Neuronal stem cell (in vitro differentiated cells): ENCODE measurements around the gene DHRS13.

ENCODE experiments used
- DNase-seq: peaks from one replicate; pipeline ENCODE4 v3.0.0-alpha.2; 2013; ENCODE audit warnings: low spot score
- H2AFZ ChIP-seq: one replicate; pipeline ENCODE4 v1.6.1; 2013; ENCODE audit warnings: mild to moderate bottlenecking, low read length, inconsistent platforms
- H2AK5ac ChIP-seq: 2 replicates; pipeline ENCODE4 v1.6.1; 2013; ENCODE audit warnings: low read depth, mild to moderate bottlenecking, inconsistent platforms, low read length, moderate library complexity, mixed read lengths
- H2BK120ac ChIP-seq: 2 replicates; pipeline ENCODE4 v1.6.1; 2013; ENCODE audit warnings: low read depth, mild to moderate bottlenecking, inconsistent platforms, low read length, moderate library complexity, mixed read lengths
- H2BK12ac ChIP-seq: one replicate; pipeline ENCODE4 v1.6.1; 2013; ENCODE audit warnings: low read length, inconsistent platforms
- H2BK15ac ChIP-seq: 2 replicates; pipeline ENCODE4 v1.6.1; 2013; ENCODE audit warnings: mild to moderate bottlenecking, low read length, inconsistent platforms, mixed read lengths
- H2BK5ac ChIP-seq: one replicate; pipeline ENCODE4 v1.6.1; 2013; ENCODE audit warnings: inconsistent platforms, mild to moderate bottlenecking, low read length, moderate library complexity
- H3K14ac ChIP-seq: one replicate; pipeline ENCODE4 v1.6.1; 2013; ENCODE audit warnings: low read length, inconsistent platforms
- H3K18ac ChIP-seq: 2 replicates; pipeline ENCODE4 v1.6.1; 2013; ENCODE audit warnings: low read length, inconsistent platforms
- H3K23ac ChIP-seq: 2 replicates; pipeline ENCODE4 v1.6.1; 2013; ENCODE audit warnings: low read depth, mild to moderate bottlenecking, mixed read lengths, low read length, inconsistent platforms; ENCODE audit not compliant: poor library complexity
- H3K27ac ChIP-seq: replicated peaks from 3 replicates; pipeline ENCODE4 v1.5.1; 2013; ENCODE audit warnings: low read length, inconsistent platforms
- H3K27me3 ChIP-seq, 3 experiments: 2 replicates each; pipeline ENCODE4 v1.6.1; 2013; ENCODE audit warnings: low read length in 3 of 3, mild to moderate bottlenecking in 2 of 3, inconsistent platforms in 1 of 3, low read depth in 1 of 3, mixed read lengths in 1 of 3, moderate library complexity in 1 of 3; ENCODE audit not compliant: control insufficient read depth in 3 of 3, insufficient read depth in 3 of 3
- H3K36me3 ChIP-seq, 2 donors: replicated peaks in 1 of 2; 2 replicates each; pipeline ENCODE4 v1.6.1; 2013; ENCODE audit warnings: low read length in 2 of 2; ENCODE audit not compliant: control insufficient read depth in 2 of 2, insufficient read depth in 2 of 2
- H3K4ac ChIP-seq: 2 replicates; pipeline ENCODE4 v1.6.1; 2013; ENCODE audit warnings: inconsistent platforms, mild to moderate bottlenecking, low read length, moderate library complexity
- H3K4me1 ChIP-seq, 2 donors: 1 replicate in 1 of 2; 2 replicates in 1 of 2; pipeline ENCODE4 v1.6.1; 2013; ENCODE audit warnings: low read length in 2 of 2, low read depth in 1 of 2; ENCODE audit not compliant: control insufficient read depth in 2 of 2, insufficient read depth in 1 of 2
- H3K4me2 ChIP-seq: one replicate; pipeline ENCODE4 v1.6.1; 2013; ENCODE audit warnings: mild to moderate bottlenecking, low read length, inconsistent platforms; ENCODE audit not compliant: insufficient read depth, poor library complexity, severe bottlenecking
- H3K4me3 ChIP-seq, 2 donors: 2 replicates each; pipeline ENCODE4 v1.5.1; 2013; ENCODE audit warnings: low read length in 2 of 2, mild to moderate bottlenecking in 2 of 2, inconsistent platforms in 1 of 2, moderate library complexity in 1 of 2
- H3K79me1 ChIP-seq: one replicate; pipeline ENCODE4 v1.6.1; 2013; ENCODE audit warnings: low read depth, mild to moderate bottlenecking, inconsistent platforms, low read length, moderate library complexity
- H3K9ac ChIP-seq: one replicate; pipeline ENCODE4 v1.6.1; 2013; ENCODE audit warnings: mild to moderate bottlenecking, low read depth, low read length, inconsistent platforms; ENCODE audit not compliant: poor library complexity
- H3K9me3 ChIP-seq, 2 donors: replicated peaks in 1 of 2; 2 replicates each; pipeline versions ENCODE3 to v1.6.1; 2013; ENCODE audit warnings: low read length in 2 of 2, mild to moderate bottlenecking in 2 of 2, inconsistent platforms in 1 of 2, low read depth in 1 of 2, mixed read lengths in 1 of 2, moderate library complexity in 1 of 2; ENCODE audit not compliant: control insufficient read depth in 2 of 2, insufficient read depth in 1 of 2
- H4K8ac ChIP-seq: one replicate; pipeline ENCODE4 v1.6.1; 2013; ENCODE audit warnings: low read depth, mild to moderate bottlenecking, inconsistent platforms, low read length, moderate library complexity
- H4K91ac ChIP-seq: one replicate; pipeline ENCODE4 v1.6.1; 2013; ENCODE audit warnings: low read length, low read depth, mild to moderate bottlenecking, inconsistent platforms; ENCODE audit not compliant: poor library complexity
- WGBS, 2 donors: extraction: QIAGEN DNeasy Blood & Tissue Kit; methylation state at CpG; one replicate each; pipeline ENCODE4 v1.1.7; 2013; ENCODE audit warnings: missing lambda C conversion rate in 2 of 2, mixed read lengths in 1 of 2; ENCODE audit not compliant: insufficient read length in 2 of 2, insufficient replicate concordance in 1 of 2; ENCODE audit errors: extremely low coverage in 2 of 2; 5-methylcytosine and 5-hydroxymethylcytosine counted together

The DHRS13 gene

DNA sequence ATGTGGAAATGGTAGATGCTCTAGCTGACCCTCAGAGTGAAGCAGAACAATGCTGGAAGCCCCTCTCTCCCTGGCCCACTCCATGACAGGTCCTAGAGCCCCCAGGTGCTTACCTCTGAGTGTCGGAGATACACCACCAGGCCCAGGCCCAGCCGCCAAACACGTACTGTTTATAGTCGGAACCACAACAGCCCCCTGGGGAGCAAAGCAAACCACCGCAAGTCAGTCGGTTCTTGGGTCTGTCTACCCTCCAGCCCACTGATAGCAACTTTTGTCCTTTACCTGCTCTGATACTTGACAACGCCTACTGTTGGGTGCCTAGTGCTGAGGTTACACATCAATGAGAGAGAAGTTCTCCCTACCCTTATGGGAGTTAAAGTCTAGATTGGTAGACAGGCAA is 14.0 kb downstream of the DHRS13 start:
- H3K27ac ChIP-seq = no peak overlapping the region
- no peak overlapping the region for H3K14ac ChIP-seq
- H3K9ac ChIP-seq = no peak overlapping the region
- H3K23ac ChIP-seq = no peak overlapping the region
- no peak overlapping the region for H3K18ac ChIP-seq
- no peak for DNase-seq
- H4K91ac ChIP-seq = no peak overlapping the region
- H2BK15ac ChIP-seq = no peak overlapping the region
- H3K9me3 ChIP-seq = no peaks in the 10 kb centered on the region
- H2BK5ac ChIP-seq = no peak overlapping the region
- H3K4me1 ChIP-seq = peaks cover 0 to 18% of the 10 kb centered on the region in 2 donors
- no peak overlapping the region for H2BK120ac ChIP-seq
- no peak overlapping the region for H2AK5ac ChIP-seq
- no peak overlapping the region for H2AFZ ChIP-seq
- no peak overlapping the region for H3K4me2 ChIP-seq
- WGBS, 2 donors = no CpG with 5 or more reads among the region's 7 CpGs
- no peak overlapping the region for H3K4ac ChIP-seq
- H4K8ac ChIP-seq = no peak overlapping the region
- H3K4me3 ChIP-seq = no peak overlapping the region
- H3K36me3 ChIP-seq = peaks cover 19 to 53% of the 10 kb centered on the region in 2 donors
- peaks cover 3% of the 10 kb centered on the region for H3K79me1 ChIP-seq
- H3K27me3 ChIP-seq = no peaks in the 10 kb centered on the region
- no peak overlapping the region for H2BK12ac ChIP-seq

DNA sequence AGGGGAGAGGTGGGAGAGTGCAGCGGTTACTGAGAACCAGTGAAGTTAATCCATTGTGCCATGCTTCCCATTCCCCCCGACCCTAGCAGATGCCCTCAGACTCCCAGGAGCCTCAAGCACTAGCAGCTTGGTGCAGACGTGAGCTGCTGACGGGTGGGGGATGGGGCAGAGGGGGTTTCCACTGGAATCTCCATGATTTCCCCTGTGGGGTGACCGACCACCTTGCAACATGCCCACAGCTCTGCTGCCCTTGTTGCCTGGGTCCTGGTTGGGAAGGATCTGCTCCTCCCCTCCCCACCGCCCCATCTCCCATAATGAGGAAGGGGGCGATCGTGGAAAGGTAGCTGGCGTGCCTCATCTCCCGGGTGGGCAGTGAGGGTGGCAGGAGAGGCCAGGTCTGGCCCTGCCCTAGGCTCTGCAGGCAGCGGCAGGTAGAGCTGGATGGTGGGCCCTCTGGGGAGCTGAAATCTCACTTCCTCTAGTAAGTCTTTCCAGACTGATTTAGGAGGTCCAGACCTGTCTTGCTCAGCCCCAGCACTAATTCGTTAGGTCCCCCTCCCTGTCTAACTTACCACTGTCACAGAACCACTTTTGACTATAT is 14.9 kb downstream of the DHRS13 start:
- WGBS, 2 donors = no CpG with 5 or more reads among the region's 12 CpGs
- no peaks in the 10 kb centered on the region for H3K27me3 ChIP-seq
- no peak overlapping the region for H2BK5ac ChIP-seq
- H3K79me1 ChIP-seq = peaks cover 2% of the 10 kb centered on the region
- H3K27ac ChIP-seq = no peak overlapping the region
- H2AK5ac ChIP-seq = no peak overlapping the region
- H2BK120ac ChIP-seq = no peak overlapping the region
- H3K4me2 ChIP-seq = no peak overlapping the region
- H3K9ac ChIP-seq = no peak overlapping the region
- no peak overlapping the region for H2AFZ ChIP-seq
- H4K8ac ChIP-seq = no peak overlapping the region
- no peaks in the 10 kb centered on the region for H3K9me3 ChIP-seq
- peak overlapping the region; percentile 69 for H3K23ac ChIP-seq
- H3K36me3 ChIP-seq = peaks cover 20 to 57% of the 10 kb centered on the region in 2 donors
- no peak overlapping the region for H2BK15ac ChIP-seq
- H3K18ac ChIP-seq = no peak overlapping the region
- H3K4me3 ChIP-seq = no peak overlapping the region
- no peak for DNase-seq
- peaks cover 0 to 18% of the 10 kb centered on the region in 2 donors for H3K4me1 ChIP-seq
- H4K91ac ChIP-seq = no peak overlapping the region
- no peak overlapping the region for H3K14ac ChIP-seq
- no peak overlapping the region for H3K4ac ChIP-seq
- H2BK12ac ChIP-seq = no peak overlapping the region

DNA sequence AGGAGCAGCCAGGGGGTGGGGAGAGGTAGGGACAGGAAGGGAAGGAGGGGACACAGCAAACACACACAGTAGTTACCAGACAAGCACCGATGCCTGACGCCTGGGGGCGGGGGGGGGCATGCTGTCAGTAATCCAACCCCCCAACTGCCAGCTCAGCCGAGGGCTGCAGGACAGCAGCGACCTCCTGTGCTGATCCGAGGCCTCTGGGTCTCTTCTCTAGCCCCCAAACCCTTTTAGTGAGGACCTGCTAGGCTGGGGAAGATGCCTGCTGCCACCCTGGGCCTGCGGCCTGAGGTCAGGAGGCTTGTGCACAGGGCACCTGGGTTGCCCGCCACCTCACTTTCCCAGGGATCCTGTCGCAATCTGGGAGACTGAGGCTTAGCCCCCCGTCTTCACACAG is 16.9 kb downstream of the DHRS13 start:
- H3K36me3 ChIP-seq = peaks cover 36 to 74% of the 10 kb centered on the region in 2 donors
- no peak overlapping the region for H3K27ac ChIP-seq
- no peak overlapping the region for H4K8ac ChIP-seq
- H3K4me2 ChIP-seq = no peak overlapping the region
- H2AK5ac ChIP-seq = no peak overlapping the region
- no peak overlapping the region for H2BK120ac ChIP-seq
- H3K9ac ChIP-seq = no peak overlapping the region
- H3K4ac ChIP-seq = no peak overlapping the region
- no peak overlapping the region for H3K4me3 ChIP-seq
- H3K14ac ChIP-seq = no peak overlapping the region
- DNase-seq = no peak
- H3K27me3 ChIP-seq = no peaks in the 10 kb centered on the region
- WGBS, 2 donors = no CpG with 5 or more reads among the region's 10 CpGs
- H3K4me1 ChIP-seq = peaks cover 0 to 8% of the 10 kb centered on the region in 2 donors
- H2BK15ac ChIP-seq = no peak overlapping the region
- H2BK12ac ChIP-seq = no peak overlapping the region
- H3K9me3 ChIP-seq = no peaks in the 10 kb centered on the region
- H3K79me1 ChIP-seq = no peaks in the 10 kb centered on the region
- H4K91ac ChIP-seq = no peak overlapping the region
- no peak overlapping the region for H2AFZ ChIP-seq
- H3K23ac ChIP-seq = no peak overlapping the region
- H2BK5ac ChIP-seq = no peak overlapping the region
- H3K18ac ChIP-seq = no peak overlapping the region

DNA sequence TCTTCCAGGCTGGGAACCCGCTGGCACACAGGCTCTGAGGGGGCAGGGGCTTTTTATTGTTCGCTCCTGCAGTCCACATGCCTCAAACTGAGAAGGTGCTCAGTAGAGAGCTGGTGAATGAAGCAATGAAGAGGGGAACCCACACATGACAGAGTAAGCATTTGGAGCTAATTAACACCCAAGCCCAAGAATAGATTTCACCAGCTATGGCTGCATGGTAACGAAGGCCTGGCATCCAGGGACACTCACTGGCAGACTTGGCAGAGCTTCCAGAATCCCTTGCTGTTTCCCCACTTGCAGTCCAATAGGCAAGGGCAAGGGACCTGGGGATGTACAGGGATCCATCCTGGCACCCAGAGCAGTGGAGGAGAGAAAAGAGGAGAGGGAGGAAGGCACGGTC is 17.5 kb downstream of the DHRS13 start:
- peaks cover 42 to 77% of the 10 kb centered on the region in 2 donors for H3K36me3 ChIP-seq
- H4K8ac ChIP-seq = no peak overlapping the region
- peak overlapping the region; percentile 34 for H3K23ac ChIP-seq
- no peak overlapping the region for H3K27ac ChIP-seq
- no peak overlapping the region for H2AFZ ChIP-seq
- H3K79me1 ChIP-seq = no peaks in the 10 kb centered on the region
- no peak overlapping the region for H2BK5ac ChIP-seq
- H3K9ac ChIP-seq = no peak overlapping the region
- no CpG with 5 or more reads among the region's 4 CpGs for WGBS, 2 donors
- no peak overlapping the region for H3K14ac ChIP-seq
- no peaks in the 10 kb centered on the region for H3K27me3 ChIP-seq
- H3K9me3 ChIP-seq = no peaks in the 10 kb centered on the region
- no peak for DNase-seq
- no peak overlapping the region for H2BK12ac ChIP-seq
- no peak overlapping the region for H3K4me3 ChIP-seq
- no peak overlapping the region for H2BK120ac ChIP-seq
- H3K18ac ChIP-seq = no peak overlapping the region
- no peak overlapping the region for H3K4ac ChIP-seq
- peaks cover 0 to 6% of the 10 kb centered on the region in 2 donors for H3K4me1 ChIP-seq
- no peak overlapping the region for H4K91ac ChIP-seq
- H2BK15ac ChIP-seq = no peak overlapping the region
- no peak overlapping the region for H2AK5ac ChIP-seq
- no peak overlapping the region for H3K4me2 ChIP-seq
